B cell (primary cell): ENCODE measurements around the gene CITED4.

Experiments used
- EZH2 ChIP-seq: IDR thresholded peaks from 2 replicates; pipeline ENCODE4 v1.6.1; 2012; ENCODE audit warnings: borderline replicate concordance, low read depth, mild to moderate bottlenecking, moderate library complexity, low read length; ENCODE audit not compliant: insufficient read depth, poor library complexity, severe bottlenecking
- TF ChIP-seq, protein P1 (sequence below): fragments of 200-600 bp; IDR thresholded peaks from one replicate; pipeline ENCODE4 v1.8.0; 2022; ENCODE audit warnings: antibody characterized with exemption, mild to moderate bottlenecking

DNA sequence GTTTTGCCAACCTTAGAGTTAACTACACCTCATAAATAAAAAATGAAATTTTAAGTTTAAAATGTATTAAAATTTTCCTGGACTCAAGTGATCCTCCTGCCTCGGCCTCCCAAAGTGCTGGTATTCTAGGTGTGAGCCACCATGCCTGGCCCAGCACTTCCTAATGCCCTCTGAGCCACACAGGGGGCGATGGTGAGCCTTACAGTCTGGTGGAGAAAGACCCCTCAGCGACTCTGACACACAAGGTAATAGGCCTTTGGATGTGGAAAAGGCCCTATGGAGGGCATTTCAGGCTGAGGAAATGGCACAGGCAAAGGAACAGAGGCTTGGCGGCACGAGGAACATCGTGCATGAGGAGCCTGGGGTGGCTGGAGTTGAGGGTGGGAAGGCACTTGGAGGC, 6.7 kb downstream of the CITED4 start:
- TF ChIP-seq, protein P1, sequence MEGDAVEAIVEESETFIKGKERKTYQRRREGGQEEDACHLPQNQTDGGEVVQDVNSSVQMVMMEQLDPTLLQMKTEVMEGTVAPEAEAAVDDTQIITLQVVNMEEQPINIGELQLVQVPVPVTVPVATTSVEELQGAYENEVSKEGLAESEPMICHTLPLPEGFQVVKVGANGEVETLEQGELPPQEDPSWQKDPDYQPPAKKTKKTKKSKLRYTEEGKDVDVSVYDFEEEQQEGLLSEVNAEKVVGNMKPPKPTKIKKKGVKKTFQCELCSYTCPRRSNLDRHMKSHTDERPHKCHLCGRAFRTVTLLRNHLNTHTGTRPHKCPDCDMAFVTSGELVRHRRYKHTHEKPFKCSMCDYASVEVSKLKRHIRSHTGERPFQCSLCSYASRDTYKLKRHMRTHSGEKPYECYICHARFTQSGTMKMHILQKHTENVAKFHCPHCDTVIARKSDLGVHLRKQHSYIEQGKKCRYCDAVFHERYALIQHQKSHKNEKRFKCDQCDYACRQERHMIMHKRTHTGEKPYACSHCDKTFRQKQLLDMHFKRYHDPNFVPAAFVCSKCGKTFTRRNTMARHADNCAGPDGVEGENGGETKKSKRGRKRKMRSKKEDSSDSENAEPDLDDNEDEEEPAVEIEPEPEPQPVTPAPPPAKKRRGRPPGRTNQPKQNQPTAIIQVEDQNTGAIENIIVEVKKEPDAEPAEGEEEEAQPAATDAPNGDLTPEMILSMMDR: no peak
- no peak for TF ChIP-seq EZH2
